ENCODE data around the gene EFNA1.
"Not testable (repeated sequence)": the region's sequence is repeated elsewhere in the genome, so short reads cannot be mapped to it uniquely, and the experiment has no call there.

EFNA1 gene

DNA sequence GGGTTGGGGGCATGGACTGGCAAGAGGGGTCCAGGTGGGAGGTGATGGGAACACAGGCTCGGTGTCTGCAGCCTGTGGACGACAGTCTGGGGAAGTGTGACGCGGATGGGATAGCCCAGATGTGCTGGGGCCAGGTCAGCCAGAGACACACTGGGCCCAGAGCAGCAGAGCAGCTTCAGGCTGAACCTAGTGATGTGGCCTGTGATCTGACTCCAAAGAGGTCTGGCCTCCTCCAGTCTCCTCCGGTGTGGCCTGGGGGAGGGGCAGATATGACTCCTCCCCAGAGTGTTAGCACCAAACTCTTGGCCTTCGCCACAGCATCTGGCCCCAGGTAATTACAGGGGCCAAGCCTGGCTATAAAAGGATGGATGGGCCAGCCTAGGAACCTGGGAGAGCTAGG lies 35.5 kb upstream of the EFNA1 start:
- in situ Hi-C loops (cut with MboI; ENCODE audit: low sequenced_read_pairs): no loop called here

DNA sequence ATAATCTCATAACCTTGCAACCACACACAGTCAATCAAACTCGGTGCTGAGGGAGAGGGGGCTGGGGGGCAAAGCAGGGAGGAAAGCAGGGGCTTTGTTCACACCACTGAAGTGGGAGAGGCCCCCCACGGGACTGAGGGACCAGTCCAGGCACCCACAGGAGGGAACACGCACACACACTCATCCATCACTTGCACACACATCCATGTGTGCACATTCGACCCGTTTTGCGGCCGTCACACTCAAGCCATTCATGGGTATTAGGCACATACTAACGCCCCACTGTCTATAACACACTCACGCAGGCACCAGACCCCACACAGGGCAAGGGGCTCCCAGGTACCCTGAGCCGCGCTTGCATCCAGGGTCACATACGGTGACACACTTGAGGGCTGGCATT lies 35.0 kb upstream of the EFNA1 start:
- in situ Hi-C loops (cut with MboI; ENCODE audit: low sequenced_read_pairs): no loop called here

DNA sequence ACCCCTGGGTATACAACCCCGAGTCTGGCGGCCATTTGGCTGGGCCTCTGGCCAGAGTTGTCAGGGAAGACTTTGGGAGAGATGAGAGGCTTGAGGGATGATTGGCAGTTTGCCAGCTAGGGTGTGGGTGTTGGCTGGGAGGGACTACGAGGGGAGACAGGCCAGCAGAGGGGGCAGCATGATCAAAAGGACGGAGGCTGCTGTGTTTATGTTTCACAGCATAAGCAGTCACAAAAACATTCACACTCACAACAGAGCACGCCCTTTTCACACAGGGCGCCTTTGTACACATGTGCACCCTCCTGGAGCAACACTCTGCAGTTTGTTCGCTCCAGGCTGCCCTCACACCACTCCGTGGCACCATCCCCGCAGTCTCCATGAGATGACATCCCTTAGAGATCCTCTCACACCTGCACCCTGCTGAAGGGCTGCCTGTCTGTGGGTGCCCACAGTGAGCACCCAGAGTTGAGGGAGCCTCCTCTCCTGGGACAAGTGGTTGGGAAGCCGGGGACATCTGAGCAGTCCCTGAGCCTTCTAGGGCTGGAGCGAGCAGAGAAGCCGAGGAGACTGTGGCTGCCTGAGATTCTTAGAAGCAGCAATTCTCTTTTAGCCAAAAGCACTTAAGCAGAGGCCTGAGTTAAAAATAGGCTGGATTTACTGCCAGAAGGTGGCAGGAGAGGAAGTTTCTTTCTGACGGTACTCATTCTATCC lies 33.6 kb upstream of the EFNA1 start:
- in situ Hi-C loops (cut with MboI; ENCODE audit: low sequenced_read_pairs): no loop called here

DNA sequence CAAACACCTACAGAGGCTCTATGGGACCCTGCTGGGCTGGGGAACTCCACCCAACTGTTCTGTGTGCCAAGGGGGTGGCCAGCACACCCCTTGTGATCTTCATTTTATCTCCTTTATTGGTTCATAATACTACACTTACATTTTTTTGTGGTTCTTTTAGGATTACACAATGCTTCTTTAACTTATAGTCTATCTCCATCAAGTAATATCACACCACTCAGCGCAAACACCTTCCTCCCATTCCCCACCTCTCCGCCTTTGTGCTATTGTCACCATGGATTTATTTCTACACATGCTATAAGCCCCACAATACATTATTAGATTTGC lies 33.1 kb upstream of the EFNA1 start:
- in situ Hi-C loops (cut with MboI; ENCODE audit: low sequenced_read_pairs): no loop called here

- in situ Hi-C loops (cut with MboI; ENCODE audit: low sequenced_read_pairs): loop anchor here (5.0 kb wide), 1 partner anchor 68 kb away; no protein-coding TSS in a partner anchor
Measured at GRCh38 chr1:155099331-155099730, 28.3 kb upstream of the EFNA1 start.

DNA sequence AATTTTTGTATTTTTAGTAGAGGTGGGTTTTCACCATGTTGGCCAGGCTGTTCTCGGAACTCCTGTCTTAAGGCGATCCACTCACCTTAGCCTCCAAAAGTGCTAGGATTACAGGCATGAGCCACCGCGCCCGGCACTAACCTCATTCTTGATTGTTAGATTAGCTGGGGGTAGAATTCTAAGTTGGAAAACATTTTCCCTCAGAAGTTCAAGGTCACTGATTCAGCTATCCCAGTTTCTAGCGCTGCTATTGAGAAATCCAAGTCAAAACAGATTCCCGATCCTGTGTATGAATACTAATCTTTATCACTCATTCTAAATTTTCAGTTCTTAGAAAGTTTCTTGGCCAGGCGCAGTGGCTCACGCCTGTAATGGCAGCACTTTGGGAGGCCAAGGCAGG lies 24.4 kb upstream of the EFNA1 start:
- in situ Hi-C loops (cut with MboI; ENCODE audit: low sequenced_read_pairs): no loop called here

DNA sequence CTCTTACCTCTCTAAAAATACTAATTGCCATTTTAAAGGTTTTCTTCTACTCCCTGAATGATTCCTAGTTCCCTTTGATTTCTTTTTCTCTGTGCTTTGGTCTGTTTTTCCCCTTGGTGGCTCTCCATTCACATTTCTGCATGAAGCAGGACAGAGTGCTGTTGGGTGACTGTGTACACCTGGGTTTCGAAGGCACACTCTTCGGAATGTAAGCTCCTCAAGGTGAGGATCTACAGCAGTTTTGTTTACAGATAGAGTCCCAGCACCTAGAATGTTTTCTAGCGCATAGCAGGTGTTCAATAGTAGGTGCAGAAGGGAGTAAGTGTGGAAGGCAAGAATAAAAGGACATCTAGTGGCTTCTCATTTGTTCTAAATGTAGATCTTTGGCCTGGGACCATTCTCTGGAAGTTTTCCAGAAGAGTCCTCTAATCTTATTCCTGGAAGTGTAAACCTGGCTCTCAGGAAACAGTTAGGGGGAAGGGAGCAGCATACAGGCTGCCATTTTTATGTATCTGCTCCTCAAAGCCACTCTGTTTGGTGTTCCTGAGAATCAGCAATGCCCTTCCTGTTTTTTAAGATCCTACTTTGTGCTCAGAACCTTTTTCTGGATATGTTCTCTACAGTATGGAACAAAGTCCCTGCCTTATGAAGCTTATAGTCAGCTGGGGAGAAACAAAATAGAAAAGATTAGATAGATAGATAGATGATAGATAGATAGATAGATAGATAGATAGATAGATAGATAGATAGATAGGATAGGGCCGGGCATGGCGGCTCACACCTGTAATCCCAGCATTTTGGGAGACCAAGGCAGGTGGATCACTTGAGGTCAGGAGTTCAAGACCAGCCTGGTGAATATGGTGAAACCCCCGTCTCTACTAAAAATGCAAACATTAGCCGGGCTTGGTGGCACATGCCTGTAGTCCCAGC lies 22.8 kb upstream of the EFNA1 start:
- in situ Hi-C loops (cut with MboI; ENCODE audit: low sequenced_read_pairs): no loop called here

DNA sequence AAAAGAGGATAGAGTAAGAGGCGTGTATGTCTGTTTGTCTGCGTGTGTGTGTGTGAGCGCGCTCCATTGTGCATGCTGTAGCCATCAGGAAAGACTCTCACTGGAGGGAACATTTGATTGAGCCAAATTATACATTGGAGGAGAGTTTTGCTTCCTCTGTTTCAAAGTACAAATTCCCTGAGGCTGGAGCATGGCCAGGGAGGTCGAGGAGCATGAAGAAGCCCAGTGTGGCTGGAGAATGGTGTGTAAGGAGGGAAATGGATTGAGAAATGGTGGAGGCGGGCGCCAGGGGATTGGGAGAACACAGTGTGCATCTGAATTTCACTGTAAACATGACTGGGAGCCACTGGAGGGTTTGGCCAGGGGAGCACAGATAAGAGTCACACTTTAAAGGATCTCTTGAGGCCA lies 22.1 kb upstream of the EFNA1 start:
- in situ Hi-C loops (cut with MboI; ENCODE audit: low sequenced_read_pairs): no loop called here

- in situ Hi-C loops (cut with MboI; ENCODE audit: low sequenced_read_pairs): no loop called here
Measured at GRCh38 chr1:155106862-155107261, 20.8 kb upstream of the EFNA1 start.

DNA sequence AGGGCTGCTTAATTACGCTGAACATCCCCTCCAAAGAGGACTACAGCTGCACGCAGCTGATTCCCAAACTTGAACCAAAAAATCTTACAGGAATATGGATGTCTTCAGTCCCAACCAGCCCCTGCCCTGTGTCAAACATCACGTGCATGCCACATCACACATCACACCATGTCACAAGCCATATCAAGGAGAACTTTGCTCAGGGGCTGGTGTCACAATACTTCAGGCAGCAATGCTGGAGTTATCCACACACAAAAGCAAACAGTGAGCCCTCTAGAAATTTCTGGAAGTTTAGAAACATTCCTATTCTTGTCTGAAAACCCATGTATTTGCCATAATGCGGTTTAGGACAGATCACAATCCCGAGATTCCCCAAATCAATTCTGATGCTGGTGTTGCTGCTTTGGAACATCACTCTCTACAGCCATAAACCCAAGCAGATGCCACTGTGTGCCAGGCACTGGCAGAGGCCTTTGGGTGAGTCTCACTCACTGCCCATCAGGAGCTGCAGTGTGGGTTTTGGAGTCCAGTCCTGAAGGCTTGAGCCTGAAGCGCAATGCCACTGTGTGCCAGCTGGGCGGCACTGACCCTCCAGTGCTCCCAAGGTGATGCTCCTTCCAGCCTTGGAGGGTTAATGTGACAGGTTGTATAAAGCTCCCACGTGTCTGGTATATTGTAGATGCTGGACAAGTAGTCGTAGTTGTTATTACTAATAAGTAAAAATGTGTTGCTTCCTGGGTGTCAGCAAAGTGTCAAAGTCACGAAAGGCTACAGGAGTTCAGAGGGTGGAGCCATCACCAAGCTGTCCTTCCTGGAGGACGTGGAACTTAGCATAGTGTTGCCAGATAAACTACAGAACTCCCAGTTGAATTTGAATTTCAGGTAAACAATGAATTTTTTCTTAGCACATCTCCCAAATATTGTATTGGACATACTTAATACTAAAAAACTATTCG lies 20.1 kb upstream of the EFNA1 start:
- in situ Hi-C loops (cut with MboI; ENCODE audit: low sequenced_read_pairs): no loop called here

DNA sequence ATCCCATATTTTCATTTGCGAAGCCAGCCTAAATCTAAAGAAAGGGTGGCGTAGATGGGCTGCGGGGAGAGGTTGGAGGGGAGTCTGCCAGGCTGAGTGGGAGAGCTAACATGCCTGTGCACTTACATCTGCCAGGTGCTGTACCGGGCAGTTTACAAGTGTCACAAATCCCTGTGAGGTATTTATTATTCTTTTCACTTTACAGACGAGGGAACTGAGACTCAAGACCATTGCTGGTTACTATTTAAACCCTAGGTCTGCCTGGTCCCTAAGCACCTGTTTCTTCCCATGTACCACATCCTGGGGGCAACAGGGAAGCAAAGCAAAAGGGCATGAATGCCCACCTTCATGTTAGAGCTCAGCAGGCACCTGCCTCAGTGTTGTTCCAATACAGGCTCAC lies 19.4 kb upstream of the EFNA1 start:
- in situ Hi-C loops (cut with MboI; ENCODE audit: low sequenced_read_pairs): no loop called here

DNA sequence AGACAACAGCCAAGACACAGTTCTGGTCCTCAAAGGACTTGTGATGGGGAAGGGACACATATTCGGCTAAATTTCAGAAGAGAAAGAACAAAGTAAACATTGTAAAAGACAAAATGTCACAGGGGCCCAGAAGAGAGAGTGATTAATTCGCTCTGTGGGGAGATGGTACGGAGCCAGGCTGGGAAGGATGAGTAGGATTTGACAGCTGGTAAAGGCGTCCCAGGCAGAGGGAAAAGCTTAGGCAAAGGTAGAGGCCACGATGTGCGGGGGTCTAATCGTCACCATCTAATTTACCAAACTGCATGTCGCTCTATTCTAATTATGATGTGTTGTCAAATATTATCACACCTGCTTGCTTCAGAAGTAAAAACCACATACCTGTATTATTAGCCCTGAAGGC lies 17.3 kb upstream of the EFNA1 start:
- in situ Hi-C loops (cut with MboI; ENCODE audit: low sequenced_read_pairs): no loop called here

- in situ Hi-C loops (cut with MboI; ENCODE audit: low sequenced_read_pairs): no loop called here
Measured at GRCh38 chr1:155110826-155111225, 16.9 kb upstream of the EFNA1 start.

DNA sequence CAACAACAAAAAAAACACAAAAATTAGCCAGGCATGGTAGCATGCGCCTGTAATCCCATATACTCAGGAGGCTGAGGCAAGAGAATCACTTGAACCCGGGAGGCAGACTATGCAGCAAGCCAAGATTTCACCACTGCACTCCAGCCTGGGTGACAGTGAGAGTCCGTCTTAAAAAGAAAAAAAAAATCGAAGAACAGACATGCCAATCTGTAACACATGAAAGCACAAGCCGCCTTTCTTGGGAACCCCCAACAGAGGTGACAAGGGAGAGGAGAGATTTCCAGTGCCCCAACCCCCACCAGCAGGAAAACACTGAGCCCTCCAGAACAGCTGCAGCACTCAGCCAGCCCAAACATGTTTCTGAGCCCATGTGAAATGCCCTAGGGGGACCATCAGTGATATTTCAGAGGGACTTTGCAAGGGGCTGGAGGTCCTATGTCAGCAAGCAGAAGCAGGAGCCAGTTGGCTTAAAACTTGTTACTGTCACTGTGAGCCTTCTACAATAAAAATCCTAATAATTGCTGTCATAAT lies 14.2 kb upstream of the EFNA1 start:
- in situ Hi-C loops (cut with MboI; ENCODE audit: low sequenced_read_pairs): no loop called here

DNA sequence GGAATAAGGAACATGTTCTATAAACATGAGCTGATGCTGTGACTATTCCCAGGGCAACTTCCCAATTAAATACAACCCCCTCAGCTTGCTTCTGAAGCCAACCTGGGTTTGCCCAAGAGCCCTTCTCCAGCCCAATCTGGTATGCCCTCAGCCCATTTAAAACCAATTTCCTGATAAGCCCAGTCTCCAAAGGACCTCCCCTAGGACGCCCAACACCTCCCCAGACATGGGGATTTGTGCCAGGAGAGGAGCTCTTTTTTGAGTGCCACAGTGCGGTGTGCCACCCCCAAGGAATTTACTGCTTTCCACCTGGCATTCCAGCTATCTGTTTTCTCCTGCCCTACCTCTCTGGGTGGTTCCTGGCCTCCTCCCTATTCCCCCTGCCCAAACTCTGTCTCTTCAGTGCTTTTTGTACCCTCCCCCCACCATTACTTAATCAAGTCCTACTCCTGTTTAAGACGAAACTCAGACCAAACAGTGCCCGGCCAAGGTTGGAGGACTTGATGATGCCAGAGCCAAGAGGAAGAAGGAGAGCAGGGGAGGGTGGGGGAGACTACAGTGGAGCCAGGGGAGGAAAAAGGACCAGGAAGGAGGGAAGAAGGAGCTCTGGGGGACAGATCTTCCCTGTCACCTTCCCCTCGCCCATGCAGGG lies 11.4 kb upstream of the EFNA1 start:
- in situ Hi-C loops (cut with MboI; ENCODE audit: low sequenced_read_pairs): no loop called here

GRCh38 chr1:155117610-155118009 lies 10.1 kb upstream of the EFNA1 start:
- in situ Hi-C loops (cut with MboI; ENCODE audit: low sequenced_read_pairs): no loop called here

DNA sequence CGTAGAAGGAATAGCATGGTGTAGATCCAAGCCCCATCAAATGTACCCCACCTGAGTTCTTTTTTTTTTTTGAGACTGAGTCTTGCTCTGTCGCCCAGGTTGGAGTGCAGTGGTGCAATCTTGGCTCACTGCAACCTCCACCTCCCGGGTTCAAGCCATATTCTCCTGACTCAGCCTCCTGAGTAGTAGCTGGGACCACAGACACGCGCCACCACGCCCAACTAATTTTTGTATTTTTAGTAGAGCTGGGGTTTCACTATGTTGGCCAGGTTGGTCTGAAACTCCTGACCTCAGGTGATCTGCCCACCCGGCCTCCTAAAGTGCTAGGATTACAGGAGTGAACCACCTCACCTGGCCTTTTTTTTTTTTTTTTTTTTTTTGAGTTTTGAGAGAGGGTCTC lies 9.6 kb upstream of the EFNA1 start:
- in situ Hi-C loops (cut with MboI; ENCODE audit: low sequenced_read_pairs): not testable (repeated sequence)

- in situ Hi-C loops (cut with MboI; ENCODE audit: low sequenced_read_pairs): no loop called here
Measured at GRCh38 chr1:155120253-155120652, 7.4 kb upstream of the EFNA1 start.

DNA sequence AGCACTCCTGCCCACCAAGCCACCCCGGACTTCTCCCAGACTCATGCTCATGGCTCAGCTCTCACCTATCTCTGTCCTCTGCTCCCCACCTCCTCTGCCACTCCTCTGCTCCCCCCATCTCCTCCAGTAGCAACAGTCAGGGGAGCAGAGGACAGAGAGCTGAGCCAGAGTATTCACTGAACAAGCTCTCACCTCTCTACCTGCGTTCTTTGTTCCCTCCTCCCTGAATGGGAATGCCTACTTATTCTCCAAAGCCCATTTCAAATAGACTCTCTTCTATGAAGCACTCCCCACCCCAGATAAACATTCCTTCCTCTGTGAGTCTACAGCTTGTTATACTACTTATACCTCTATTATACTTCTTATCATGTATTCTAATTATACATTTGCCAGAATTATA lies 6.4 kb upstream of the EFNA1 start:
- in situ Hi-C loops (cut with MboI; ENCODE audit: low sequenced_read_pairs): no loop called here

- in situ Hi-C loops (cut with MboI; ENCODE audit: low sequenced_read_pairs): no loop called here
Measured at GRCh38 chr1:155122308-155122707, 5.4 kb upstream of the EFNA1 start.

Data from HL-60/S4 treated with retinoic acid at 250 ng/mL for 4 days and 3 days (cell line).